NB4 (cell line): Measurements from ENCODE around the gene GSTM2.
"Not testable (repeated sequence)": the region's sequence is repeated elsewhere in the genome, so short reads cannot be mapped to it uniquely, and the experiment has no call there.

Source experiments
- DNase-seq: peaks from one replicate; pipeline ENCODE4 v3.0.0; 2010; ENCODE audit warnings: low read depth
- H3K4me3 ChIP-seq: one replicate; pipeline ENCODE4 v1.5.1; 2011; ENCODE audit warnings: mild to moderate bottlenecking, low read depth, low read length, moderate library complexity
- CTCF ChIP-seq: IDR thresholded peaks from one replicate; pipeline ENCODE4 v1.5.1; 2012; ENCODE audit warnings: low read depth, low read length
- MAX ChIP-seq: IDR thresholded peaks from 2 replicates; pipeline ENCODE4 v1.6.1; 2011; ENCODE audit warnings: low read depth, low read length
- MYC ChIP-seq: IDR thresholded peaks from 2 replicates; pipeline ENCODE4 v1.6.1; 2011; ENCODE audit warnings: low read depth, low read length
- POLR2A ChIP-seq: IDR thresholded peaks from 2 replicates; pipeline ENCODE4 v1.6.1; 2011; ENCODE audit warnings: mild to moderate bottlenecking; ENCODE audit not compliant: insufficient read length; ENCODE audit errors: extremely low read depth

Gene GSTM2

GRCh38 chr1:109705411-109705810 lies 37.6 kb downstream of the GSTM2 start:
- TF ChIP-seq CTCF (no peak), MYC (no peak), MAX (no peak), POLR2A (no peak)
- DNase-seq = no peak
- H3K4me3 ChIP-seq = no peak overlapping the region

- DNase-seq, H3K4me3 ChIP-seq: not testable (repeated sequence)
These were observed 41.1 kb downstream of the GSTM2 start for GRCh38 chr1:109708949-109709348.

- DNase-seq, H3K4me3 ChIP-seq: not testable (repeated sequence)
These were observed 42.0 kb downstream of the GSTM2 start for GRCh38 chr1:109709822-109710221.

GRCh38 chr1:109711593-109712320 lies 43.9 kb downstream of the GSTM2 start, which contains the start of gene GSTM5:
Gene GSTM5, plus strand, starts transcription at chr1:109712251. Its CDS starts 62 bp downstream, at chr1:109712313.
- not testable (repeated sequence) for DNase-seq, H3K4me3 ChIP-seq

GRCh38 chr1:109712321-109712864 lies 44.5 kb downstream of the GSTM2 start:
- DNase-seq = peak; percentile 0
- H3K4me3 ChIP-seq = no peak overlapping the region
- TF ChIP-seq MAX = no peak
- TF ChIP-seq CTCF = no peak
- no peak for TF ChIP-seq POLR2A
- no peak for TF ChIP-seq MYC

- no peak for DNase-seq
- TF ChIP-seq CTCF = no peak
- no peak for TF ChIP-seq MYC
- TF ChIP-seq POLR2A = no peak
- H3K4me3 ChIP-seq = no peak overlapping the region
These were observed 45.8 kb downstream of the GSTM2 start for GRCh38 chr1:109713636-109714035.

- TF ChIP-seq POLR2A (no peak), CTCF (no peak), MYC (no peak), MAX (no peak)
- H3K4me3 ChIP-seq = no peak overlapping the region
- no peak for DNase-seq
These were observed 47.0 kb downstream of the GSTM2 start for GRCh38 chr1:109714661-109715372.
